Adrenal gland (tissue), 12 donors: ENCODE results near the gene PRKAR1B. TPM values are rescaled to one million over a fixed set of nuclear protein-coding genes. Genes with fewer than 3 reads are reported as not detected.

Experiments used
- DNase-seq, 7 donors: peaks; one replicate each; pipeline ENCODE4 v3.0.0-alpha.2; 2019 to 2020
- H3K27ac ChIP-seq, 5 donors: fragments of 200-600 bp; sonication (generic) in 4 of 5; 1 replicate in 3 of 5; 2 replicates in 2 of 5; pipeline versions ENCODE4 v1.5.1 to v1.8.0; 2016 to 2020; ENCODE audit warnings: mild to moderate bottlenecking in 1 of 5
- H3K27me3 ChIP-seq: fragments of 200-600 bp; 2 replicates; pipeline ENCODE4 v1.8.0; 2021
- H3K36me3 ChIP-seq, 2 donors: fragments of 200-600 bp; replicated peaks in 1 of 2; 1 replicate in 1 of 2; 2 replicates in 1 of 2; pipeline versions ENCODE4 v1.5.1 to v1.8.0; 2018 to 2022
- H3K4me1 ChIP-seq, 2 donors: fragments of 200-600 bp; replicated peaks in 1 of 2; 1 replicate in 1 of 2; 2 replicates in 1 of 2; pipeline versions ENCODE4 v1.5.1 to v1.8.0; 2018 to 2021
- H3K4me3 ChIP-seq, 4 donors: fragments of 200-600 bp; sonication (generic) in 3 of 4; one replicate each; pipeline ENCODE4 v1.5.1; 2016 to 2018
- H3K9me3 ChIP-seq, 3 donors: fragments of 200-600 bp; sonication (generic) in 1 of 3; replicated peaks in 1 of 3; 1 replicate in 2 of 3; 2 replicates in 1 of 3; pipeline versions ENCODE4 v1.5.1 to v1.8.0; 2016 to 2021
- POLR2A ChIP-seq, 2 donors: fragments of 450-650 bp; IDR thresholded peaks; one replicate each; pipeline ENCODE4 v1.6.1; 2017; ENCODE audit warnings: antibody characterized with exemption in 2 of 2, mild to moderate bottlenecking in 2 of 2, moderate library complexity in 1 of 2
- WGBS, 4 donors: extraction: QIAGEN DNeasy Blood & Tissue Kit in 2 of 4; methylation state at CpG; one replicate each; pipeline versions ENCODE4 v1.1.5 to v1.1.7; 2013 to 2017; 5-methylcytosine and 5-hydroxymethylcytosine counted together
- intact Hi-C, 2 donors: fragments of 100-400 bp; cut with DNase I; formaldehyde crosslinking; loops; one replicate each; pipeline versions ENCODE4 v1.14.1 to v1.15.0; 2022 to 2023
- polyA plus RNA-seq, 3 donors: library from polyadenylated mRNA; stranded (reverse); fragments of 200-250 nt in 2 of 3; fragments of 350-450 nt in 1 of 3; fragmentation: Illumina TruSeq in 1 of 3; extraction: RNeasy Lipid Tissue Mini Kit (QIAGEN cat#74804) in 1 of 3; gene quantifications; one replicate each; pipeline ENCODE4 v1.2.3, GENCODE V29; 2013 to 2014
- total RNA-seq, 9 donors: library from RNA; depleted of rRNA in 4 of 9; stranded (reverse); fragments of >200 nt in 4 of 9; fragments of 120-200 nt in 1 of 9; fragmentation: NEBNext Ultra II Directional in 1 of 9; extraction: Animal tissue kit (Norgen Biotek cat#: 25700) in 1 of 9; gene quantifications; one replicate each; pipeline versions ENCODE4 v1.1.0 to v1.2.4, GENCODE V29; 2013 to 2023
- TF ChIP-seq, protein P1 (sequence below), 6 experiments: fragments of 450-650 bp in 4 of 6; fragments of 200-600 bp in 2 of 6; sonication (generic) in 1 of 6; IDR thresholded peaks; 1 replicate in 5 of 6; 2 replicates in 1 of 6; pipeline versions ENCODE4 v1.5.1 to v1.8.0; 2016 to 2021; ENCODE audit warnings: antibody characterized with exemption in 6 of 6, mild to moderate bottlenecking in 2 of 6, moderate library complexity in 1 of 6
- donor health status: healthy with polysubstance abuse.
- donor health status: Bipolar disorder and iron deficiency.
- donor health status: DM: yes; HTN: yes; CAD: no.
- donor health status: DM: no; HTN: no; CAD: no.
- donor health status: DM: no; HTN: no; CAD: no.
- donor health status: DM: yes; HTN: yes; CAD: no.

Gene PRKAR1B
- total and polyA plus RNA-seq, 12 donors: 5.2 to 21.5 (median 11.7) TPM

DNA sequence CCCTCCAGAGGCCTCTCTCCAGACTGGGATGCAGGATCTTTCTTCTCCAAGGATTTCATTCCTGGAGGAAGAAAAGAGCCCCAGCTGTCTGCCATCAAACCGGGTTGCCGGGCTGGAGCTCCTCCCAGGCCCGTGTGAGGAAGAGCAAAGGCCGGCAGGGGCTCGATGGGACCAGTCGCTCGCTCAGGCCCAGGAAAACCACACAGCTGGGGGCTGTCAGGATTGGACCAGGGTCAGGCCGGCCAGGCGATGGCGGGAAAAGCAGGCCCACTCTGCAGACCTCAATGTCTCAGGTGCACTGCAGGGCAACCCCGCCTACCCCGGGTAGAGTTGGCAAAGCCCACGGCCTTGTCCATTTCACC lies 98.7 kb downstream of the PRKAR1B start:
- Histone ChIP-seq H3K27ac (no peak overlapping the region), H3K4me1 (no peaks in the 10 kb centered on the region), H3K9me3 (peaks cover 0 to 9% (median 6%) of the 10 kb centered on the region in 3 donors), H3K27me3 (no peaks in the 10 kb centered on the region), H3K36me3 (no peaks in the 10 kb centered on the region), H3K4me3 (no peak overlapping the region)
- WGBS, 4 donors: 80 to 90% (median 85%) methylated on average over 1 to 13 of the region's 13 CpGs
- DNase-seq: no peak
- no peak for TF ChIP-seq POLR2A (IDR thresholded peaks at IDR 0.05)
- TF ChIP-seq, protein P1, sequence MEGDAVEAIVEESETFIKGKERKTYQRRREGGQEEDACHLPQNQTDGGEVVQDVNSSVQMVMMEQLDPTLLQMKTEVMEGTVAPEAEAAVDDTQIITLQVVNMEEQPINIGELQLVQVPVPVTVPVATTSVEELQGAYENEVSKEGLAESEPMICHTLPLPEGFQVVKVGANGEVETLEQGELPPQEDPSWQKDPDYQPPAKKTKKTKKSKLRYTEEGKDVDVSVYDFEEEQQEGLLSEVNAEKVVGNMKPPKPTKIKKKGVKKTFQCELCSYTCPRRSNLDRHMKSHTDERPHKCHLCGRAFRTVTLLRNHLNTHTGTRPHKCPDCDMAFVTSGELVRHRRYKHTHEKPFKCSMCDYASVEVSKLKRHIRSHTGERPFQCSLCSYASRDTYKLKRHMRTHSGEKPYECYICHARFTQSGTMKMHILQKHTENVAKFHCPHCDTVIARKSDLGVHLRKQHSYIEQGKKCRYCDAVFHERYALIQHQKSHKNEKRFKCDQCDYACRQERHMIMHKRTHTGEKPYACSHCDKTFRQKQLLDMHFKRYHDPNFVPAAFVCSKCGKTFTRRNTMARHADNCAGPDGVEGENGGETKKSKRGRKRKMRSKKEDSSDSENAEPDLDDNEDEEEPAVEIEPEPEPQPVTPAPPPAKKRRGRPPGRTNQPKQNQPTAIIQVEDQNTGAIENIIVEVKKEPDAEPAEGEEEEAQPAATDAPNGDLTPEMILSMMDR (IDR thresholded peaks at IDR 0.05): no peak
- intact Hi-C loops: no loop called here

DNA sequence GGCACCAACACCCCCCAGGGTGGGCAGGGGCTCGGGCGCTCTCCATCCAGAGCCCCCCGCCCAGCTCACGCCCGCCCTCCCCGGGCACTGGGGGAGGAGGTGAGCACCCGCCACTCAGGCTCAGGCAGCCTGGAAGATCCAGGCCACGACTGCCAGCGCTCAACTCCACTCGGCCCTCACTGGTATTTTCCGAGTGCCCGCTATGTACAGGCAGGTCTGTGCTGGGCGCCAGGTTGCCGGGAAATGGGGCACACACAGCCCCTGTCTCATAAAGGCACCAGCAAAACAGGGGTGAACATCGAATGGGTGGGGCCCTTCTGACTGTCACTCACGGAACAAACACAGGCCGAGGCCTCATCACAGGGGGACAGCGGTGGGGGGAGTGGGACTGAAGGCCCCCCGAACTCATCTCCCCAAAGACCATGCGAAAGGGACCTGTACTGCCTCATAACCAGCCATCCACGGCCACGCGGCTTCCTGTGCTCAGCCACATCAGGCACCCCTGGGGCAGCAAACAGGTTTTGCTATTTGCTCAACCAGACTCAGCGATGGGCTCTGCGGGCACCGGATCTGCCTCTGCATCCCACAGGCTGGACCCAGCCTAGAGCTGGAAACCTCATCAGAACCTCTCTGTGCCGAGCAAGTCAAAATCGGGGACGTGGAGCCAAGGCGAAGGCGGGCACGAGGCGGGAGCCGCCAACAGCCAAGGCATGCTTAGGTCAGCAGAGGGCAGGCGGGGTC lies 99.2 kb downstream of the PRKAR1B start:
- Histone ChIP-seq H3K9me3 (peaks cover 0 to 9% (median 6%) of the 10 kb centered on the region in 3 donors), H3K36me3 (no peaks in the 10 kb centered on the region), H3K4me3 (no peak overlapping the region), H3K27me3 (no peaks in the 10 kb centered on the region), H3K27ac (no peak overlapping the region), H3K4me1 (no peaks in the 10 kb centered on the region)
- TF ChIP-seq POLR2A (IDR thresholded peaks at IDR 0.05): no peak
- TF ChIP-seq, protein P1 (IDR thresholded peaks at IDR 0.05): no peak
- DNase-seq: no peak
- intact Hi-C loops: no loop called here
- 92 to 96% (median 95%) methylated on average over 23 to 35 of the region's 35 CpGs for WGBS, 4 donors

DNA sequence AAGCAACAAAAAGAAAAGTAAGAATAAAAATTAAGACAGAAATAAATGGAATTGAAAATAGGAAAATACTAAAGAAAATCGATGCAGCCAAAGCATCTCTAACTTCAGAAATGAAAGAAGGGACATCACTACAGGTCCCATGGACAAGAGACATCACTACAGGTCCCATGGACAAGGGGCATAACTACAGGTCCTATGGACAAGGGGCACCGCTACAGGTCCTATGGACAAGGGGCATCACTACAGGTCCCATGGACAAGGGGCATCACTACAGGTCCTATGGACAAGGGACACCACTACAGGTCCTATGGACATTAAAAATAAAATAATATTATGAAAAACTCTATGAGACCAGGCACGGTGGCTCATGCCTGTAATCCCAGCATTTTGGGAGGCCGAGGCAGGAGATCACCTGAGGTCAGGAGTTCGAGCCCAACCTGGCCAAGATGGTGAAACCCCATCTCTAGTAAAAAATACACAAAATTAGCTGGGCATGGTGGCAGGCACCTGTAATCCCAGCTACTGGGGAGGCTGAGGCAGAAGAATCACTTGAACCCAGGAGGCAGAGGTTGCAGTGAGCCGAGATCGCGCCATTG lies 101.6 kb downstream of the PRKAR1B start:
- Histone ChIP-seq H3K4me1 (no peaks in the 10 kb centered on the region), H3K9me3 (peaks cover 0 to 9% (median 6%) of the 10 kb centered on the region in 3 donors), H3K27me3 (no peaks in the 10 kb centered on the region), H3K36me3 (no peaks in the 10 kb centered on the region), H3K4me3 (no peak overlapping the region), H3K27ac (no peak overlapping the region)
- 95 to 99% (median 98%) methylated on average over 6 to 8 of the region's 8 CpGs for WGBS, 4 donors
- no peak for DNase-seq
- no peak for TF ChIP-seq POLR2A (IDR thresholded peaks at IDR 0.05)
- TF ChIP-seq, protein P1 (IDR thresholded peaks at IDR 0.05): no peak
- intact Hi-C loops: no loop called here

DNA sequence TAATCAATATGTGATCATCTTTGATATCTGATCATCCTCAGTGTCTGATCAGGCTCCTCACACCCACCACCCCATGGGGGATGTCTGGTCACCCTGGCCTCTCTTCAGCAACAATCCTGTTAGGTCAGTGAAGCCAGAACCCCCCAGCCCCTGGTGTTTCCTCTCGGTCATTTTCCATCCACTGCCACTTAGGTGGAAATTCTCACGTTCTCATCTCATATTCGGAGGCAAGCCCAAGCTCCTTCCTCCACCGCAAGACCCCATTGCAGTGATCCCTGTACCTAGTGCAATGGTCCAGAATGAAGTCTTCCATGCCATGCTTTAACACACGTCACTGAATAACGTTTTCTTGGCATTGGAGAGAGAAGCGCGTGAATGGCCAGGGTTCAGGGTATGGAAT lies 103.6 kb downstream of the PRKAR1B start:
- Histone ChIP-seq H3K36me3 (no peaks in the 10 kb centered on the region), H3K27ac (no peak overlapping the region), H3K4me1 (no peaks in the 10 kb centered on the region), H3K27me3 (no peaks in the 10 kb centered on the region), H3K4me3 (no peak overlapping the region), H3K9me3 (peaks cover 0 to 13% (median 6%) of the 10 kb centered on the region in 3 donors)
- DNase-seq: no peak
- WGBS, 4 donors: 85 to 90% (median 88%) methylated on average over 8 of the region's 8 CpGs
- TF ChIP-seq, protein P1 (IDR thresholded peaks at IDR 0.05): no peak
- no peak for TF ChIP-seq POLR2A (IDR thresholded peaks at IDR 0.05)
- intact Hi-C loops: no loop called here
